Mammary epithelial cell (primary cell): ENCODE measurements around the gene FMN1.

Experiments
- EZH2 ChIP-seq: IDR thresholded peaks from 2 replicates; pipeline ENCODE4 v1.6.1; 2012; ENCODE audit warnings: low read length, inconsistent platforms, borderline replicate concordance
- TF ChIP-seq, protein P1 (sequence below), 2 donors: IDR thresholded peaks in 1 of 2; conservative IDR thresholded peaks in 1 of 2; 2 replicates each; pipeline ENCODE4 v1.5.1; 2011 to 2012; ENCODE audit warnings: inconsistent platforms in 2 of 2, low read length in 2 of 2, mild to moderate bottlenecking in 2 of 2, control low read depth in 1 of 2, low read depth in 1 of 2; ENCODE audit not compliant: insufficient read depth in 1 of 2; ENCODE audit errors: extremely low read depth in 1 of 2

DNA sequence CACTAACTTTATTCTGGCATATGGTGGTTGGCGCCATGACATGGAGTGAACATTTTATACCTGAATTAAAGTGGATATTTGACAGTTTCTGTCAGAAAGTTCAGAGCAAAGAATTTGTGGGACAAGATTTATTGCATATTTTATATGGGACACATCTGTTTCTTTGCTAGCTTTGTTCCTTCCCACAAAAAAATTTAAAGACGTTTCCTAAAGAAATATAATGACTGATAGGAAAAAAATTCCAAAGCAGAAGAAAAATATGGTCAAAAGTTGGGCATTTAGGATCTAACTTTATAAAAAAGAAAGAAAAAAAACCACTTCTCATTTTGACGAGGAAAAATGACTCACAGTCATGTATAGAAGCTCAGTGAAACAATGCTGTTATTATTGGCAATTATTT, 375.1 kb downstream of the FMN1 start:
- no peak for TF ChIP-seq EZH2
- TF ChIP-seq, protein P1, sequence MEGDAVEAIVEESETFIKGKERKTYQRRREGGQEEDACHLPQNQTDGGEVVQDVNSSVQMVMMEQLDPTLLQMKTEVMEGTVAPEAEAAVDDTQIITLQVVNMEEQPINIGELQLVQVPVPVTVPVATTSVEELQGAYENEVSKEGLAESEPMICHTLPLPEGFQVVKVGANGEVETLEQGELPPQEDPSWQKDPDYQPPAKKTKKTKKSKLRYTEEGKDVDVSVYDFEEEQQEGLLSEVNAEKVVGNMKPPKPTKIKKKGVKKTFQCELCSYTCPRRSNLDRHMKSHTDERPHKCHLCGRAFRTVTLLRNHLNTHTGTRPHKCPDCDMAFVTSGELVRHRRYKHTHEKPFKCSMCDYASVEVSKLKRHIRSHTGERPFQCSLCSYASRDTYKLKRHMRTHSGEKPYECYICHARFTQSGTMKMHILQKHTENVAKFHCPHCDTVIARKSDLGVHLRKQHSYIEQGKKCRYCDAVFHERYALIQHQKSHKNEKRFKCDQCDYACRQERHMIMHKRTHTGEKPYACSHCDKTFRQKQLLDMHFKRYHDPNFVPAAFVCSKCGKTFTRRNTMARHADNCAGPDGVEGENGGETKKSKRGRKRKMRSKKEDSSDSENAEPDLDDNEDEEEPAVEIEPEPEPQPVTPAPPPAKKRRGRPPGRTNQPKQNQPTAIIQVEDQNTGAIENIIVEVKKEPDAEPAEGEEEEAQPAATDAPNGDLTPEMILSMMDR (conservative IDR thresholded peaks at IDR 0.05 in 1 of 2, IDR thresholded peaks at IDR 0.05 in 1 of 2; ENCODE audit: extremely low read depth in 1 of 2, insufficient read depth in 1 of 2, low read depth in 1 of 2, low read length in 2 of 2) = no peak
